SU-DHL-6 (cell line): ENCODE results near the gene GRAMD4.

Source experiments
- H2AFZ ChIP-seq: fragments of 200-600 bp; sonication (generic); 2 replicates; pipeline ENCODE4 v1.6.1; 2014; ENCODE audit warnings: low read depth, mild to moderate bottlenecking, moderate library complexity, mixed read lengths, antibody characterized with exemption, low read length; ENCODE audit not compliant: severe bottlenecking
- H3F3A ChIP-seq: fragments of 200-600 bp; shearing (Covaris generic); 2 replicates; pipeline ENCODE4 v1.6.0; 2016; ENCODE audit warnings: antibody characterized with exemption, mild to moderate bottlenecking; ENCODE audit not compliant: insufficient read depth
- H3K27ac ChIP-seq: fragments of 200-600 bp; sonication (generic); 2 replicates; pipeline ENCODE4 v1.5.1; 2016; ENCODE audit warnings: low read depth, mild to moderate bottlenecking, low read length, moderate library complexity, mixed read lengths
- H3K27me3 ChIP-seq: fragments of 200-600 bp; sonication (generic), shearing (Covaris generic); 2 replicates; pipeline ENCODE4 v1.6.0; 2014; ENCODE audit warnings: mild to moderate bottlenecking, low read length
- H3K36me3 ChIP-seq: fragments of 200-600 bp; sonication (generic); 2 replicates; pipeline ENCODE4 v1.6.1; 2014; ENCODE audit warnings: mild to moderate bottlenecking, low read length, mixed read lengths
- H3K4me2 ChIP-seq: fragments of 300-600, 200-600 bp; shearing (Covaris generic), sonication (generic); 2 replicates; pipeline ENCODE4 v1.6.0; 2014; ENCODE audit warnings: low read length, low read depth, mild to moderate bottlenecking; ENCODE audit not compliant: poor library complexity, severe bottlenecking
- H3K4me3 ChIP-seq: fragments of 200-600 bp; sonication (generic); 2 replicates; pipeline ENCODE4 v1.5.1; 2014; ENCODE audit warnings: antibody characterized with exemption, low read length, mild to moderate bottlenecking, mixed read lengths; ENCODE audit not compliant: insufficient read depth, poor library complexity, severe bottlenecking
- H3K79me2 ChIP-seq: fragments of 200-600 bp; sonication (generic); 2 replicates; pipeline ENCODE4 v1.6.1; 2014; ENCODE audit warnings: mild to moderate bottlenecking, low read length, moderate library complexity; ENCODE audit not compliant: insufficient read depth
- H3K9ac ChIP-seq: fragments of 200-600 bp; sonication (generic); 2 replicates; pipeline ENCODE4 v1.7.0; 2014; ENCODE audit warnings: mild to moderate bottlenecking, low read length
- H3K9me2 ChIP-seq: fragments of 200-600 bp; sonication (generic); replicated peaks from 2 replicates; pipeline ENCODE4 v1.6.1; 2014; ENCODE audit warnings: low read length; ENCODE audit not compliant: insufficient read depth
- H3K9me3 ChIP-seq: fragments of 200-600 bp; sonication (generic); 2 replicates; pipeline ENCODE4 v1.6.1; 2014; ENCODE audit warnings: low read length, mixed read lengths; ENCODE audit not compliant: insufficient read depth
- H4K20me1 ChIP-seq: fragments of 200-600 bp; sonication (generic); 2 replicates; pipeline ENCODE4 v1.6.1; 2014; ENCODE audit warnings: low read depth, mild to moderate bottlenecking, antibody characterized with exemption, low read length, moderate library complexity, mixed read lengths
- CTCF ChIP-seq: fragments of 200-600 bp; sonication (generic); IDR thresholded peaks from one replicate; pipeline ENCODE4 v1.5.1; 2017; ENCODE audit warnings: antibody characterized with exemption, mild to moderate bottlenecking, low read length, moderate library complexity; ENCODE audit not compliant: insufficient read depth, poor library complexity, severe bottlenecking
- EZH2phosphoT487 ChIP-seq: fragments of 200-600 bp; sonication (generic), shearing (Covaris generic); conservative IDR thresholded peaks from 2 replicates; pipeline ENCODE4 v1.6.1; 2018; ENCODE audit warnings: mild to moderate bottlenecking, antibody characterized with exemption, low read length, moderate library complexity, mixed read lengths

Gene GRAMD4

GRCh38 chr22:46583571-46583970 is 36.6 kb upstream of the GRAMD4 start:
- Histone ChIP-seq H3K4me3 (no peak overlapping the region), H4K20me1 (no peaks in the 10 kb centered on the region), H3K27me3 (no peaks in the 10 kb centered on the region), H3K9me3 (no peaks in the 10 kb centered on the region), H2AFZ (no peak overlapping the region), H3F3A (no peaks in the 10 kb centered on the region), H3K79me2 (no peaks in the 10 kb centered on the region), H3K27ac (no peak overlapping the region), H3K4me2 (no peak overlapping the region), H3K36me3 (no peaks in the 10 kb centered on the region), H3K9ac (no peak overlapping the region), H3K9me2 (no peaks in the 10 kb centered on the region)
- no peak for TF ChIP-seq CTCF
- no peak for TF ChIP-seq EZH2phosphoT487

GRCh38 chr22:46584081-46584921 is 35.9 kb upstream of the GRAMD4 start:
- no peak overlapping the region for H3K9ac ChIP-seq
- H3K27me3 ChIP-seq, result no peaks in the 10 kb centered on the region
- H2AFZ ChIP-seq, result no peak overlapping the region
- no peak for TF ChIP-seq EZH2phosphoT487
- no peak for TF ChIP-seq CTCF
- no peaks in the 10 kb centered on the region for H3K9me2 ChIP-seq
- no peaks in the 10 kb centered on the region for H4K20me1 ChIP-seq
- H3F3A ChIP-seq, result no peaks in the 10 kb centered on the region
- H3K9me3 ChIP-seq, result no peaks in the 10 kb centered on the region
- no peaks in the 10 kb centered on the region for H3K79me2 ChIP-seq
- no peak overlapping the region for H3K27ac ChIP-seq
- no peak overlapping the region for H3K4me3 ChIP-seq
- no peak overlapping the region for H3K4me2 ChIP-seq
- H3K36me3 ChIP-seq, result no peaks in the 10 kb centered on the region

DNA sequence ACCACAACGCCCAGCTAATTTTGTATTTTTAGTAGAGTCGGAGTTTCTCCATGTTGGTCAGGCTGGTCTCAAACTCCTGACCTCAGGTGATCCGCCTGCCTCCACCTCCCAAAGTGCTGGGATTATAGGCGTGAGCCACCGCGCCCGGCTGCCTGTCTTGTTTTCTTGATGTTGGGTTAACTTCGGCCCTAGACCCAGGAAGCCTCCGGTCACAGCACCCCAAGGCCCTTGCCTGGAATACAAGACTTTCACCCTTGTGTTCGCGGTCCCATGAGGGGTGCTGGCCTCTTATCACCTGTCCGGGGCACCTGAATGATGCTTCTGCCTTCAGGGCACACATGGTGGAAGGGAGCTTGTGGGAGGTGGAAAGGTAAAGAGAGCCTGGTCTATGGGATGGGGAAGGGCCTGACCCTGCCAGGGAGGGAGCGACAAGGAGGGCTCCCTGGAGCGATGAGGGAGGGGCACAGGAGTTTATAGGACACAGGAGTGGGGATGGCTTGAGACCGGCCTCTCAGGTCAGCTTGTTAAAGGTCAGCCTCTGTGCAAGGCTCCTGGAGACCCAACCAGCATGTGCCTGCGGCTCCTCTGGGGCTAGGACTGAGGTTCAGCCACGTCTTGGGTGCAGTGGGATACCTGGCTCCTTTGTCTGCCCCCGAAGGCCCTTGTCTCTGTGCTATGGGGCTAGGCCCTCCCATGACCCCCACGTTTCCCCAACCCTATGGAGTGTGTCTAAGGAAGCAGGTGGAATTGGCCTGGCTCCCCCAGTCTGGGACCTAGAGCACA is 34.7 kb upstream of the GRAMD4 start:
- Histone ChIP-seq H3K9ac (no peak overlapping the region), H3K27me3 (no peaks in the 10 kb centered on the region), H3K4me2 (no peak overlapping the region), H4K20me1 (no peaks in the 10 kb centered on the region), H3K4me3 (no peak overlapping the region), H3K79me2 (no peaks in the 10 kb centered on the region), H2AFZ (no peak overlapping the region), H3K27ac (no peak overlapping the region), H3K36me3 (no peaks in the 10 kb centered on the region), H3K9me3 (no peaks in the 10 kb centered on the region), H3K9me2 (no peaks in the 10 kb centered on the region), H3F3A (no peaks in the 10 kb centered on the region)
- TF ChIP-seq EZH2phosphoT487, result no peak
- no peak for TF ChIP-seq CTCF
